HEK293 (cell line): Measurements from ENCODE around the gene CRYZL1.

ENCODE experiments used
- CTCF ChIA-PET: fragments of 350-600 bp; formaldehyde crosslinking; extraction: SDS; loops from one replicate; lab custom pipeline; 2021; ENCODE audit warnings: antibody characterized with exemption; lab: Yijun Ruan, JAX
- POLR2A ChIA-PET: fragments of 300-600 bp; formaldehyde crosslinking; extraction: SDS; loops from one replicate; lab custom pipeline; 2020; ENCODE audit warnings: antibody characterized with exemption, inconsistent platforms; lab: Yijun Ruan, JAX
- H3K27ac ChIP-seq: fragments of 200-500 bp; sonication (Bioruptor generic); 2 replicates; pipeline ENCODE4 v1.5.1; 2014; ENCODE audit warnings: low read depth, low read length, control low read depth, inconsistent platforms; ENCODE audit errors: extremely low read depth
- H3K36me3 ChIP-seq, 2 experiments: fragments of 200-500 bp in 1 of 2; sonication (Bioruptor generic) in 1 of 2; 1 replicate in 1 of 2; 2 replicates in 1 of 2; pipeline ENCODE4 v1.5.1; 2014 to 2017; ENCODE audit warnings: inconsistent platforms in 2 of 2, low read length in 2 of 2; ENCODE audit not compliant: control insufficient read depth in 2 of 2, insufficient read depth in 1 of 2
- H3K4me1 ChIP-seq: fragments of 200-500 bp; sonication (Bioruptor generic); 2 replicates; pipeline ENCODE4 v1.5.1; 2014; ENCODE audit warnings: mild to moderate bottlenecking, low read length, inconsistent platforms; ENCODE audit not compliant: control insufficient read depth, insufficient read depth
- H3K4me3 ChIP-seq: 2 replicates; pipeline ENCODE4 v1.5.1; 2011; ENCODE audit warnings: low read depth, mild to moderate bottlenecking, control low read depth, low read length, moderate library complexity
- H3K9me3 ChIP-seq: fragments of 200-500 bp; sonication (Bioruptor generic); 2 replicates; pipeline ENCODE4 v1.5.1; 2014; ENCODE audit warnings: low read depth, low read length, inconsistent platforms; ENCODE audit not compliant: control insufficient read depth, insufficient read depth
- GLI4 ChIP-seq: fragments of 450-650 bp; formaldehyde crosslinking; IDR thresholded peaks from 2 replicates; pipeline ENCODE4 v1.5.1; 2016; ENCODE audit warnings: missing biosample characterization, missing genetic modification characterization
- HOXC10 ChIP-seq: sonication (generic); formaldehyde crosslinking; IDR thresholded peaks from 2 replicates; pipeline ENCODE4 v1.8.1; 2023; ENCODE audit warnings: mild to moderate bottlenecking, missing genetic modification reagents
- OSR2 ChIP-seq: fragments of 450-650 bp; formaldehyde crosslinking; IDR thresholded peaks from 2 replicates; pipeline ENCODE4 v1.5.1; 2016; ENCODE audit warnings: missing biosample characterization, missing genetic modification characterization
- RBAK ChIP-seq: fragments of 450-650 bp; formaldehyde crosslinking; IDR thresholded peaks from 2 replicates; pipeline ENCODE4 v1.5.1; 2016; ENCODE audit warnings: missing biosample characterization, missing genetic modification characterization
- SCRT2 ChIP-seq: fragments of 450-650 bp; formaldehyde crosslinking; IDR thresholded peaks from 2 replicates; pipeline ENCODE4 v1.5.1; 2016; ENCODE audit warnings: missing biosample characterization, missing genetic modification characterization
- SP7 ChIP-seq: fragments of 450-650 bp; formaldehyde crosslinking; IDR thresholded peaks from 2 replicates; pipeline ENCODE4 v1.5.1; 2016; ENCODE audit warnings: missing biosample characterization, missing genetic modification characterization
- ZNF140 ChIP-seq: fragments of 450-650 bp; formaldehyde crosslinking; IDR thresholded peaks from 2 replicates; pipeline ENCODE4 v1.5.1; 2016; ENCODE audit warnings: missing biosample characterization, missing genetic modification characterization
- ZNF157 ChIP-seq: fragments of 450-650 bp; formaldehyde crosslinking; IDR thresholded peaks from 2 replicates; pipeline ENCODE4 v1.5.1; 2016; ENCODE audit warnings: missing biosample characterization, missing genetic modification characterization
- ZNF202 ChIP-seq: fragments of 450-650 bp; formaldehyde crosslinking; IDR thresholded peaks from 2 replicates; pipeline ENCODE4 v1.5.1; 2016; ENCODE audit warnings: missing biosample characterization, missing genetic modification characterization, borderline replicate concordance
- ZNF302 ChIP-seq: fragments of 450-650 bp; formaldehyde crosslinking; IDR thresholded peaks from 2 replicates; pipeline ENCODE4 v1.5.1; 2016; ENCODE audit warnings: missing biosample characterization, missing genetic modification characterization, low read depth
- ZNF341 ChIP-seq: fragments of 450-650 bp; formaldehyde crosslinking; IDR thresholded peaks from 2 replicates; pipeline ENCODE4; 2016; ENCODE audit warnings: low read depth, missing biosample characterization, missing genetic modification characterization
- ZNF354C ChIP-seq: fragments of 450-650 bp; formaldehyde crosslinking; IDR thresholded peaks from 2 replicates; pipeline ENCODE4 v1.5.1; 2016; ENCODE audit warnings: missing biosample characterization, missing genetic modification characterization, low read depth, borderline replicate concordance
- ZNF510 ChIP-seq: fragments of 450-650 bp; formaldehyde crosslinking; IDR thresholded peaks from 2 replicates; pipeline ENCODE4 v1.5.1; 2018; ENCODE audit warnings: mild to moderate bottlenecking, missing genetic modification characterization, missing biosample characterization; ENCODE audit not compliant: insufficient replicate concordance
- ZNF514 ChIP-seq: fragments of 450-650 bp; formaldehyde crosslinking; IDR thresholded peaks from 2 replicates; pipeline ENCODE4 v1.5.1; 2016; ENCODE audit warnings: missing biosample characterization, missing genetic modification characterization
- ZNF621 ChIP-seq: fragments of 450-650 bp; formaldehyde crosslinking; IDR thresholded peaks from 2 replicates; pipeline ENCODE4 v1.5.1; 2017; ENCODE audit warnings: missing biosample characterization, missing genetic modification characterization
- ZNF792 ChIP-seq: fragments of 450-650 bp; formaldehyde crosslinking; IDR thresholded peaks from 2 replicates; pipeline ENCODE4 v1.5.1; 2016; ENCODE audit warnings: missing biosample characterization, missing genetic modification characterization
- TF ChIP-seq, protein P1 (sequence below): fragments of 450-650 bp; formaldehyde crosslinking; IDR thresholded peaks from 2 replicates; pipeline ENCODE4 v1.5.1; 2016; ENCODE audit warnings: missing biosample characterization, missing genetic modification characterization
- TF ChIP-seq, protein P2 (sequence below): fragments of 450-650 bp; formaldehyde crosslinking; IDR thresholded peaks from 2 replicates; pipeline ENCODE4 v1.5.1; 2017; ENCODE audit warnings: missing biosample characterization, missing genetic modification characterization
- TF ChIP-seq, protein P3 (sequence below): fragments of 450-650 bp; formaldehyde crosslinking; IDR thresholded peaks from 2 replicates; pipeline ENCODE4 v1.5.1; 2016; ENCODE audit warnings: missing biosample characterization, missing genetic modification characterization

The CRYZL1 gene

DNA sequence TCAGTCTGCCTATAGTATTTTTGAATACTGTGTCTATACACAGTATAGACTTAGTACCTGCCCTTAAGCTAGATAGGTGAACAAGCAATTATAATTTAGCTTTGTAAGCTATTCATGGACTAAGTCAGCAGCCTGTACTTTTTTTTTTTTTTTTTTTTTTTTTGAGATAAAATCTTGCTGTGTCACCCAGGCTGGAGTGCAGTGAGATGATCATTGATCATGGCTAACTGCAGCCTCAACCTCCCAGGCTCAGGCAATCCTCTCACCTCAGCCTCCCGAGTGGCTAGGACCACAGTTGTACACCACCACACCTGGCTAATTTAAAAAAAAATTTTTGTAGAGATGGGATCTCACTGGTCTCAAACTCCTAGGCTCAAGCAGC, 18.0 kb upstream of the CRYZL1 start:
- Histone ChIP-seq H3K36me3 (no peaks in the 10 kb centered on the region), H3K9me3 (no peaks in the 10 kb centered on the region), H3K4me3 (no peak overlapping the region), H3K4me1 (peaks cover 10% of the 10 kb centered on the region), H3K27ac (no peak overlapping the region)
- CTCF ChIA-PET, result interaction anchor here (0.6 kb wide), 1 partner anchor 12 kb away, joined by 3 read pairs; no protein-coding TSS in a partner anchor
- TF ChIP-seq ZNF514, result no peak
- TF ChIP-seq, protein P1, sequence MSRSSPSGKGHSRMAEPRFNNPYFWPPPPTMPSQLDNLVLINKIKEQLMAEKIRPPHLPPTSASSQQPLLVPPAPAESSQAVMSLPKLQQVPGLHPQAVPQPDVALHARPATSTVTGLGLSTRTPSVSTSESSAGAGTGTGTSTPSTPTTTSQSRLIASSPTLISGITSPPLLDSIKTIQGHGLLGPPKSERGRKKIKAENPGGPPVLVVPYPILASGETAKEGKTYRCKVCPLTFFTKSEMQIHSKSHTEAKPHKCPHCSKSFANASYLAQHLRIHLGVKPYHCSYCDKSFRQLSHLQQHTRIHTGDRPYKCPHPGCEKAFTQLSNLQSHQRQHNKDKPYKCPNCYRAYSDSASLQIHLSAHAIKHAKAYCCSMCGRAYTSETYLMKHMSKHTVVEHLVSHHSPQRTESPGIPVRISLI, result 0 out of 2 replicates have a peak, but pooled peaks have one; percentile 13
- TF ChIP-seq, all 188 proteins: peak for 1
- POLR2A ChIA-PET, result interaction anchor here (0.6 to 0.7 kb wide), 3 partner anchors 23 to 147 kb away, joined by 4 to 6 read pairs (median 4); no protein-coding TSS in a partner anchor

DNA sequence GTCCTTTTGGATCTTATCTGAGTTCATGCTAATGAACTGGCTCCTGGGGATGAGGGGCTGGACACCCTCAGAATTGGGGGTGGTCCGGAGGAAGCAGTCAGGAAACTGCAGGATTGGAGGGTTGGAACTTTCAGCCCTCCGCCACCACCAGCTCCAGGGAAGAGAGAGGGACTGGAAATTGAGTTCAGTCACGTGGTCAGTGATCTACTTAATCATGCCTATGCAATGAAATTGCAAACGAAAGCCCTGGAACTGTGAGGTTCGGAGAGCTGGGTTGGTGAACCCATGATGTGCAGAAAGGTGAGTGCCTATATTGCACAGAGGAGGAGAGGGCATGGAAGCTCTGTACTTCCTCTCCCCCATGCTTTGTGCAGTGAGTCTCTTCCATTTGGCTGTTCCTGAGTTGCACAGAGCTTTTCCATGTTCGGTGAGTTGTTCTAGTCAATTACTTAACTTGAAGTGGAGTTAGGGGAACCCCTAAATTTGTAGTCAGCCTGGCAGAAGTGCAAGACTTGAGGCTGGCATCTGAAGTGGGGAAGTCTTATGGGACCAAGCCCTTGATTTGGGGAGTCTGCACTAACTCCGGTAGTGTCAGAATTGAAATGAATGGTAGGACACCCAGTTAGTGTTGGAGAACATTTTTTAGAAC, 17.5 kb upstream of the CRYZL1 start:
- Histone ChIP-seq H3K27ac (no peak overlapping the region), H3K4me1 (peaks cover 11% of the 10 kb centered on the region), H3K36me3 (no peaks in the 10 kb centered on the region), H3K4me3 (no peak overlapping the region), H3K9me3 (no peaks in the 10 kb centered on the region)
- ChIA-PET POLR2A (interaction anchor here (0.6 to 0.7 kb wide), 3 partner anchors 24 to 147 kb away, joined by 4 to 6 read pairs (median 4); no protein-coding TSS in a partner anchor), CTCF (interaction anchor here (0.6 to 1.0 kb wide), 4 partner anchors 10 to 157 kb away, joined by 3 to 6 read pairs (median 3); no protein-coding TSS in a partner anchor)
- TF ChIP-seq ZNF341 (tag by site-specific recombination) (no peak), SP7 (no peak), ZNF202 (tag by site-specific recombination) (no peak), ZNF157 (tag by site-specific recombination) (no peak), ZNF621 (tag by site-specific recombination) (no peak), ZNF354C (tag by site-specific recombination) (no peak), ZNF140 (tag by site-specific recombination) (no peak), ZNF302 (tag by site-specific recombination) (no peak), ZNF792 (tag by site-specific recombination) (no peak), RBAK (no peak), GLI4 (tag by site-specific recombination) (no peak), HOXC10 (CRISPR knock-in tag) (no peak)
- TF ChIP-seq, protein P2, sequence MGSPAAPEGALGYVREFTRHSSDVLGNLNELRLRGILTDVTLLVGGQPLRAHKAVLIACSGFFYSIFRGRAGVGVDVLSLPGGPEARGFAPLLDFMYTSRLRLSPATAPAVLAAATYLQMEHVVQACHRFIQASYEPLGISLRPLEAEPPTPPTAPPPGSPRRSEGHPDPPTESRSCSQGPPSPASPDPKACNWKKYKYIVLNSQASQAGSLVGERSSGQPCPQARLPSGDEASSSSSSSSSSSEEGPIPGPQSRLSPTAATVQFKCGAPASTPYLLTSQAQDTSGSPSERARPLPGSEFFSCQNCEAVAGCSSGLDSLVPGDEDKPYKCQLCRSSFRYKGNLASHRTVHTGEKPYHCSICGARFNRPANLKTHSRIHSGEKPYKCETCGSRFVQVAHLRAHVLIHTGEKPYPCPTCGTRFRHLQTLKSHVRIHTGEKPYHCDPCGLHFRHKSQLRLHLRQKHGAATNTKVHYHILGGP (tag by site-specific recombination), result no peak
- TF ChIP-seq, protein P3, sequence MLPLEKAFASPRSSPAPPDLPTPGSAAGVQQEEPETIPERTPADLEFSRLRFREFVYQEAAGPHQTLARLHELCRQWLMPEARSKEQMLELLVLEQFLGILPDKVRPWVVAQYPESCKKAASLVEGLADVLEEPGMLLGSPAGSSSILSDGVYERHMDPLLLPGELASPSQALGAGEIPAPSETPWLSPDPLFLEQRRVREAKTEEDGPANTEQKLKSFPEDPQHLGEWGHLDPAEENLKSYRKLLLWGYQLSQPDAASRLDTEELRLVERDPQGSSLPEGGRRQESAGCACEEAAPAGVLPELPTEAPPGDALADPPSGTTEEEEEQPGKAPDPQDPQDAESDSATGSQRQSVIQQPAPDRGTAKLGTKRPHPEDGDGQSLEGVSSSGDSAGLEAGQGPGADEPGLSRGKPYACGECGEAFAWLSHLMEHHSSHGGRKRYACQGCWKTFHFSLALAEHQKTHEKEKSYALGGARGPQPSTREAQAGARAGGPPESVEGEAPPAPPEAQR (tag by site-specific recombination), result no peak
- TF ChIP-seq, all 188 proteins: peak for 0

DNA sequence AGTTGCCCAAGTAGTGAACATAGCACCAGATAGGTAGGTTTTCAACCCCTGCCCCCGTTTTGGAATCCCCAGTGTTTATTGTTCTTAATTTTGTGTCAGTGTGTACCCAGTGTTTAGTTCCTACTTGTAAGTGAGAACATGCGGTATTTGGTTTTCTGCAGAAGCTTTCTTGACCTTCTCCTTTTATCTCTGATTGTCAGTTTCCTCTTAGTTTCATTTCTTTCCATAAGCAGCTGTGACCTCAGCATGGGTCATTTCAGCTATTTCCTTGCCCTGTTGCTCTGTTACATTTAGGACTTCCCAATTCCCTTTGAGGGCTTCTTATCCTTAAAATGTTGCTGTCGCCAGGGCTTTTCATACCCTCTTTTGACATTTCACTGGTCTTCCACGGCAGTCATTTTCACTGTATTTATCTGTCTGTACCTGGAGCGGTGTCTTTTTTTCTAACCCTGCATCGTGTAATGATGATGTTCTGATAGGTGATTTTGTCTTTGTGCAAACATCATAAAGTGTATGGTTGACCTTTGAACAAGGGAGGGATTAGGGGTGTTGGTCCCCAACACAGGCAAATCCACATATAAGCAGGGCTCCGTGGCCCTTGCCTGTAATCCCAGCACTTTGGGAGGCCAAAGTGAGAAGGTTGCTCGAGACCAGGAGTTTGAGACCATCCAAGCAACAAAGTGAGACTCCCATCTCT, 15.7 kb upstream of the CRYZL1 start:
- H3K27ac ChIP-seq, result no peak overlapping the region
- no peak overlapping the region for H3K4me3 ChIP-seq
- POLR2A ChIA-PET, result no interaction called here
- TF ChIP-seq OSR2 (tag by site-specific recombination) (0 out of 2 replicates have a peak, but pooled peaks have one; percentile 9), SCRT2 (tag by site-specific recombination) (peak; percentile 11; the same call in 1 of the 2 replicates), ZNF510 (no peak)
- no peaks in the 10 kb centered on the region for H3K9me3 ChIP-seq
- peaks cover 13% of the 10 kb centered on the region for H3K4me1 ChIP-seq
- CTCF ChIA-PET, result no interaction called here
- no peaks in the 10 kb centered on the region for H3K36me3 ChIP-seq
